ENCODE data around the gene TIGD3. TPM values are rescaled to one million over a fixed set of nuclear protein-coding genes. Genes with fewer than 3 reads are reported as not detected.

Gene TIGD3
- polyA plus RNA-seq, 1 donor (not counting 4 experiments of a cell fraction or from before 2014, with no cell fraction given), result not detected

- DNase-seq (ENCODE audit: low read depth, low spot score) (no peak), FAIRE-seq (no peak)
- no peak overlapping the region for H3K9ac ChIP-seq (ENCODE audit: control insufficient read depth, extremely low read depth, insufficient read depth, low read length)
- H2AFZ ChIP-seq (ENCODE audit: control insufficient read depth, low read length), result no peak overlapping the region
- no peak overlapping the region for H3K4me2 ChIP-seq (ENCODE audit: control insufficient read depth, extremely low read depth, insufficient read depth, low read depth, low read length)
- H3K27me3 ChIP-seq (ENCODE audit: control insufficient read depth, extremely low read depth, insufficient read depth, low read length), result no peaks in the 10 kb centered on the region
- peaks cover 30% of the 10 kb centered on the region for H3K4me1 ChIP-seq (ENCODE audit: control insufficient read depth, extremely low read depth, insufficient read depth, low read length)
- dilution Hi-C loops (cut with MboI; ENCODE audit: extremely low pct_ligation_motif_present, low sequenced_read_pairs), result no loop called here
- H3K36me3 ChIP-seq (ENCODE audit: control insufficient read depth in 2 of 2, extremely low read depth in 1 of 2, insufficient read depth in 2 of 2, low read length in 2 of 2), result no peaks in the 10 kb centered on the region
- no peak for TF ChIP-seq EZH2 (IDR thresholded peaks at IDR 0.05; ENCODE audit: low read length)
- TF ChIP-seq CTCF (optimal IDR thresholded peaks at IDR 0.05 in 1 of 3, IDR thresholded peaks at IDR 0.05 in 1 of 3, conservative IDR thresholded peaks at IDR 0.05 in 1 of 3; ENCODE audit: extremely low read depth in 1 of 3, insufficient read depth in 2 of 3, low read length in 3 of 3), result no peak
- H3K9me1 ChIP-seq (ENCODE audit: control insufficient read depth, extremely low read depth, insufficient read depth, low read length), result no peaks in the 10 kb centered on the region
- H3K79me2 ChIP-seq (ENCODE audit: control insufficient read depth, insufficient read depth, low read length), result no peaks in the 10 kb centered on the region
- no peak overlapping the region for H3K27ac ChIP-seq (ENCODE audit: control insufficient read depth, insufficient read depth, low read length)
- H3K9me3 ChIP-seq (ENCODE audit: control insufficient read depth, low read depth, low read length), result no peaks in the 10 kb centered on the region
- no peaks in the 10 kb centered on the region for H4K20me1 ChIP-seq (ENCODE audit: control insufficient read depth, extremely low read depth, insufficient read depth, low read length)
- no peak overlapping the region for H3K4me3 ChIP-seq (ENCODE audit: control insufficient read depth in 2 of 3, extremely low read depth in 1 of 3, insufficient read depth in 2 of 3, low read depth in 1 of 3, low read length in 3 of 3)
These were observed 25.3 kb downstream of the TIGD3 start for GRCh38 chr11:65379698-65380459.

GRCh38 chr11:65380460-65381119, 26.0 kb downstream of the TIGD3 start:
- H3K4me2 ChIP-seq (ENCODE audit: control insufficient read depth, extremely low read depth, insufficient read depth, low read depth, low read length), result no peak overlapping the region
- TF ChIP-seq EZH2 (IDR thresholded peaks at IDR 0.05; ENCODE audit: low read length), result no peak
- TF ChIP-seq CTCF (optimal IDR thresholded peaks at IDR 0.05 in 1 of 3, IDR thresholded peaks at IDR 0.05 in 1 of 3, conservative IDR thresholded peaks at IDR 0.05 in 1 of 3; ENCODE audit: extremely low read depth in 1 of 3, insufficient read depth in 2 of 3, low read length in 3 of 3), result peak in 1 of 3 experiments; percentile 27
- H3K79me2 ChIP-seq (ENCODE audit: control insufficient read depth, insufficient read depth, low read length), result no peaks in the 10 kb centered on the region
- peaks cover 35% of the 10 kb centered on the region for H3K4me1 ChIP-seq (ENCODE audit: control insufficient read depth, extremely low read depth, insufficient read depth, low read length)
- H3K27me3 ChIP-seq (ENCODE audit: control insufficient read depth, extremely low read depth, insufficient read depth, low read length), result no peaks in the 10 kb centered on the region
- no peaks in the 10 kb centered on the region for H3K9me1 ChIP-seq (ENCODE audit: control insufficient read depth, extremely low read depth, insufficient read depth, low read length)
- H3K27ac ChIP-seq (ENCODE audit: control insufficient read depth, insufficient read depth, low read length), result no peak overlapping the region
- H2AFZ ChIP-seq (ENCODE audit: control insufficient read depth, low read length), result no peak overlapping the region
- FAIRE-seq (no peak), DNase-seq (ENCODE audit: low read depth, low spot score) (no peak)
- H4K20me1 ChIP-seq (ENCODE audit: control insufficient read depth, extremely low read depth, insufficient read depth, low read length), result no peaks in the 10 kb centered on the region
- no peak overlapping the region for H3K4me3 ChIP-seq (ENCODE audit: control insufficient read depth in 2 of 3, extremely low read depth in 1 of 3, insufficient read depth in 2 of 3, low read depth in 1 of 3, low read length in 3 of 3)
- H3K9me3 ChIP-seq (ENCODE audit: control insufficient read depth, low read depth, low read length), result no peaks in the 10 kb centered on the region
- H3K36me3 ChIP-seq (ENCODE audit: control insufficient read depth in 2 of 2, extremely low read depth in 1 of 2, insufficient read depth in 2 of 2, low read length in 2 of 2), result no peaks in the 10 kb centered on the region
- dilution Hi-C loops (cut with MboI; ENCODE audit: extremely low pct_ligation_motif_present, low sequenced_read_pairs), result no loop called here
- H3K9ac ChIP-seq (ENCODE audit: control insufficient read depth, extremely low read depth, insufficient read depth, low read length), result no peak overlapping the region
